WTC11 (cell line): ENCODE data around the gene EPDR1. TPM values are rescaled to one million over a fixed set of nuclear protein-coding genes. Genes with fewer than 3 reads are reported as not detected.

Source experiments
- ELF4 ChIP-seq: sonication (generic); formaldehyde crosslinking; IDR thresholded peaks from 2 replicates; pipeline ENCODE4 v1.8.1; 2022; ENCODE audit warnings: low read depth, mild to moderate bottlenecking, moderate library complexity, missing genetic modification reagents
- FOXJ3 ChIP-seq: sonication (generic); formaldehyde crosslinking; IDR thresholded peaks from 2 replicates; pipeline ENCODE4 v1.9.0; 2021; ENCODE audit warnings: missing genetic modification reagents, mild to moderate bottlenecking, borderline replicate concordance
- FOXP1 ChIP-seq: sonication (generic); formaldehyde crosslinking; IDR thresholded peaks from 2 replicates; pipeline ENCODE4 v1.8.0; 2022; ENCODE audit warnings: missing genetic modification reagents, mild to moderate bottlenecking, moderate library complexity, borderline replicate concordance
- FOXP4 ChIP-seq: sonication (generic); formaldehyde crosslinking; IDR thresholded peaks from 2 replicates; pipeline ENCODE4 v1.8.0; 2022; ENCODE audit warnings: mild to moderate bottlenecking, missing genetic modification reagents
- GTF2I ChIP-seq: fragments of 250-450 bp; sonication (Bioruptor Pico); conservative IDR thresholded peaks from 2 replicates; pipeline ENCODE4 v1.4.0; 2021; ENCODE audit warnings: mild to moderate bottlenecking
- JAZF1 ChIP-seq: fragments of 250-450 bp; sonication (Bioruptor Pico); IDR thresholded peaks from 2 replicates; pipeline ENCODE4 v1.9.0; 2021; ENCODE audit warnings: moderate library complexity, mild to moderate bottlenecking, inconsistent platforms
- MAX ChIP-seq: sonication (generic); formaldehyde crosslinking; IDR thresholded peaks from 2 replicates; pipeline ENCODE4 v1.8.0; 2022; ENCODE audit warnings: mild to moderate bottlenecking, missing genetic modification reagents
- MLX ChIP-seq: sonication (generic); formaldehyde crosslinking; IDR thresholded peaks from 2 replicates; pipeline ENCODE4 v1.8.1; 2023; ENCODE audit warnings: mild to moderate bottlenecking, missing genetic modification reagents, moderate library complexity
- MYBL2 ChIP-seq: sonication (generic); formaldehyde crosslinking; IDR thresholded peaks from 2 replicates; pipeline ENCODE4 v1.8.1; 2023; ENCODE audit warnings: mild to moderate bottlenecking, moderate library complexity, missing genetic modification reagents
- NFATC4 ChIP-seq: fragments of 250-450 bp; sonication (Bioruptor Pico); IDR thresholded peaks from 2 replicates; pipeline ENCODE4 v1.9.0; 2021; ENCODE audit warnings: mild to moderate bottlenecking
- NFE2L1 ChIP-seq: sonication (generic); formaldehyde crosslinking; IDR thresholded peaks from 2 replicates; pipeline ENCODE4 v1.8.1; 2023; ENCODE audit warnings: missing genetic modification reagents
- NFYB ChIP-seq: sonication (generic); formaldehyde crosslinking; conservative IDR thresholded peaks from 2 replicates; pipeline ENCODE4 v1.8.0; 2022; ENCODE audit warnings: low read depth, missing genetic modification reagents
- PREB ChIP-seq: sonication (generic); formaldehyde crosslinking; IDR thresholded peaks from 2 replicates; pipeline ENCODE4 v1.8.1; 2022; ENCODE audit warnings: mild to moderate bottlenecking, missing genetic modification reagents, moderate library complexity, borderline replicate concordance
- RORB ChIP-seq: fragments of 250-450 bp; sonication (Bioruptor Pico); IDR thresholded peaks from 2 replicates; pipeline ENCODE4 v1.9.0; 2021; ENCODE audit warnings: mild to moderate bottlenecking
- SOX15 ChIP-seq: fragments of 250-450 bp; sonication (Bioruptor Pico); IDR thresholded peaks from 2 replicates; pipeline ENCODE4 v1.9.0; 2021; ENCODE audit warnings: mild to moderate bottlenecking
- SP1 ChIP-seq: sonication (generic); formaldehyde crosslinking; conservative IDR thresholded peaks from 2 replicates; pipeline ENCODE4 v1.8.1; 2022; ENCODE audit warnings: missing genetic modification reagents
- TCF7 ChIP-seq: sonication (generic); formaldehyde crosslinking; IDR thresholded peaks from 2 replicates; pipeline ENCODE4 v1.8.0; 2022; ENCODE audit warnings: mild to moderate bottlenecking, low read depth, missing genetic modification reagents, moderate library complexity
- TP53 ChIP-seq: sonication (generic); formaldehyde crosslinking; IDR thresholded peaks from 2 replicates; pipeline ENCODE4 v1.8.1; 2023; ENCODE audit warnings: mild to moderate bottlenecking, missing genetic modification reagents
- USF2 ChIP-seq: sonication (generic); formaldehyde crosslinking; IDR thresholded peaks from 2 replicates; pipeline ENCODE4 v1.8.1; 2023; ENCODE audit warnings: mild to moderate bottlenecking, missing genetic modification reagents, moderate library complexity
- ZBTB21 ChIP-seq: sonication (generic); formaldehyde crosslinking; IDR thresholded peaks from 2 replicates; pipeline ENCODE4 v1.8.1; 2023; ENCODE audit warnings: mild to moderate bottlenecking, missing genetic modification reagents, borderline replicate concordance
- ZNF219 ChIP-seq: sonication (generic); formaldehyde crosslinking; IDR thresholded peaks from 2 replicates; pipeline ENCODE4 v1.8.0; 2023; ENCODE audit warnings: missing genetic modification reagents, mild to moderate bottlenecking, borderline replicate concordance
- ZNF317 ChIP-seq: sonication (generic); formaldehyde crosslinking; IDR thresholded peaks from 2 replicates; pipeline ENCODE4 v1.8.1; 2023; ENCODE audit warnings: low read depth, mild to moderate bottlenecking, moderate library complexity, missing genetic modification reagents, borderline replicate concordance
- ZNF396 ChIP-seq: fragments of 250-450 bp; sonication (Bioruptor Pico); IDR thresholded peaks from 2 replicates; pipeline ENCODE4 v1.8.0; 2021; ENCODE audit warnings: mild to moderate bottlenecking, moderate library complexity, borderline replicate concordance
- ZNF416 ChIP-seq: fragments of 250-450 bp; sonication (Bioruptor Pico); IDR thresholded peaks from 2 replicates; pipeline ENCODE4 v1.9.0; 2021; ENCODE audit warnings: mild to moderate bottlenecking, inconsistent platforms
- ZNF423 ChIP-seq: fragments of 250-450 bp; sonication (Bioruptor Pico); IDR thresholded peaks from 2 replicates; pipeline ENCODE4 v2.1.2; 2022; ENCODE audit warnings: mild to moderate bottlenecking, moderate library complexity
- ZNF671 ChIP-seq: fragments of 250-450 bp; sonication (Bioruptor Pico); IDR thresholded peaks from 2 replicates; pipeline ENCODE4 v1.8.0; 2021; ENCODE audit warnings: mild to moderate bottlenecking
- total RNA-seq: library from RNA; stranded (reverse); gene quantifications from 3 replicates; pipeline ENCODE4 v1.2.3, GENCODE V29; 2021
- TF ChIP-seq, protein P1 (sequence below): sonication (generic); formaldehyde crosslinking; IDR thresholded peaks from 2 replicates; pipeline ENCODE4 v1.8.1; 2022; ENCODE audit warnings: missing genetic modification reagents, borderline replicate concordance
- TF ChIP-seq, protein P2 (sequence below): fragments of 250-450 bp; sonication (Bioruptor Pico); IDR thresholded peaks from 2 replicates; pipeline ENCODE4 v1.9.0; 2021; ENCODE audit warnings: moderate library complexity, mild to moderate bottlenecking, inconsistent platforms, borderline replicate concordance
- TF ChIP-seq, protein P3 (sequence below): sonication (generic); formaldehyde crosslinking; IDR thresholded peaks from 2 replicates; pipeline ENCODE4 v1.8.1; 2022; ENCODE audit warnings: low read depth, mild to moderate bottlenecking, moderate library complexity, missing genetic modification reagents, borderline replicate concordance

The EPDR1 gene
- total RNA-seq, 1 experiment from 2014 or later: 7.4 TPM

GRCh38 chr7:37920849-37921805 is 687 bp downstream of the EPDR1 start (continued):
- TF ChIP-seq, protein P1, sequence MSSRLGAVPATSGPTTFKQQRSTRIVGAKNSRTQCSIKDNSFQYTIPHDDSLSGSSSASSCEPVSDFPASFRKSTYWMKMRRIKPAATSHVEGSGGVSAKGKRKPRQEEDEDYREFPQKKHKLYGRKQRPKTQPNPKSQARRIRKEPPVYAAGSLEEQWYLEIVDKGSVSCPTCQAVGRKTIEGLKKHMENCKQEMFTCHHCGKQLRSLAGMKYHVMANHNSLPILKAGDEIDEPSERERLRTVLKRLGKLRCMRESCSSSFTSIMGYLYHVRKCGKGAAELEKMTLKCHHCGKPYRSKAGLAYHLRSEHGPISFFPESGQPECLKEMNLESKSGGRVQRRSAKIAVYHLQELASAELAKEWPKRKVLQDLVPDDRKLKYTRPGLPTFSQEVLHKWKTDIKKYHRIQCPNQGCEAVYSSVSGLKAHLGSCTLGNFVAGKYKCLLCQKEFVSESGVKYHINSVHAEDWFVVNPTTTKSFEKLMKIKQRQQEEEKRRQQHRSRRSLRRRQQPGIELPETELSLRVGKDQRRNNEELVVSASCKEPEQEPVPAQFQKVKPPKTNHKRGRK (CRISPR knock-in tag): no peak
- TF ChIP-seq ELF4 (CRISPR knock-in tag) (no peak), ZNF317 (CRISPR knock-in tag) (no peak), ZNF219 (CRISPR knock-in tag) (no peak), ZNF416 (no peak), RORB (CRISPR knock-in tag) (no peak), NFATC4 (no peak), USF2 (CRISPR knock-in tag) (no peak), FOXJ3 (CRISPR knock-in tag) (no peak), ZBTB21 (no peak; the same call in 1 of the 2 replicates), ZNF423 (CRISPR knock-in tag) (no peak), ZNF396 (no peak), FOXP1 (CRISPR knock-in tag) (peak; percentile 84), GTF2I (no peak), FOXP4 (CRISPR knock-in tag) (no peak), TP53 (CRISPR knock-in tag) (no peak), ZNF671 (CRISPR knock-in tag) (no peak), JAZF1 (CRISPR knock-in tag) (no peak), NFYB (CRISPR knock-in tag) (no peak), NFE2L1 (CRISPR knock-in tag) (peak; percentile 82), MYBL2 (CRISPR knock-in tag) (peak; percentile 62; the same call in 1 of the 2 replicates), PREB (CRISPR knock-in tag) (no peak), MLX (CRISPR knock-in tag) (no peak), SP1 (peak; percentile 60), SOX15 (CRISPR knock-in tag) (no peak), MAX (CRISPR knock-in tag) (peak; percentile 29; the same call in 1 of the 2 replicates), TCF7 (CRISPR knock-in tag) (0 out of 2 replicates have a peak, but pooled peaks have one; percentile 46)
- TF ChIP-seq, protein P2, sequence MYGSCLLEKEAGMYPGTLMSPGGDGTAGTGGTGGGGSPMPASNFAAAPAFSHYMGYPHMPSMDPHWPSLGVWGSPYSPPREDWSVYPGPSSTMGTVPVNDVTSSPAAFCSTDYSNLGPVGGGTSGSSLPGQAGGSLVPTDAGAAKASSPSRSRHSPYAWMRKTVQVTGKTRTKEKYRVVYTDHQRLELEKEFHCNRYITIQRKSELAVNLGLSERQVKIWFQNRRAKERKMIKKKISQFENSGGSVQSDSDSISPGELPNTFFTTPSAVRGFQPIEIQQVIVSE (CRISPR knock-in tag): no peak
- TF ChIP-seq, protein P3, sequence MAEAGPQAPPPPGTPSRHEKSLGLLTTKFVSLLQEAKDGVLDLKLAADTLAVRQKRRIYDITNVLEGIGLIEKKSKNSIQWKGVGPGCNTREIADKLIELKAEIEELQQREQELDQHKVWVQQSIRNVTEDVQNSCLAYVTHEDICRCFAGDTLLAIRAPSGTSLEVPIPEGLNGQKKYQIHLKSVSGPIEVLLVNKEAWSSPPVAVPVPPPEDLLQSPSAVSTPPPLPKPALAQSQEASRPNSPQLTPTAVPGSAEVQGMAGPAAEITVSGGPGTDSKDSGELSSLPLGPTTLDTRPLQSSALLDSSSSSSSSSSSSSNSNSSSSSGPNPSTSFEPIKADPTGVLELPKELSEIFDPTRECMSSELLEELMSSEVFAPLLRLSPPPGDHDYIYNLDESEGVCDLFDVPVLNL: no peak
